DOHH2 (cell line): ENCODE measurements around the gene PHLPP1.

ENCODE experiments used
- EZH2phosphoT487 ChIP-seq: fragments of 200-600 bp; sonication (generic); IDR thresholded peaks from 2 replicates; pipeline ENCODE4 v1.6.1; 2017; ENCODE audit warnings: borderline replicate concordance, mild to moderate bottlenecking, antibody characterized with exemption, low read length, moderate library complexity, mixed read lengths
- TF ChIP-seq, protein P1 (sequence below): fragments of 200-600 bp; sonication (generic); IDR thresholded peaks from one replicate; pipeline ENCODE4 v1.5.1; 2014; ENCODE audit warnings: antibody characterized with exemption, mild to moderate bottlenecking, low read depth, low read length; ENCODE audit not compliant: poor library complexity, severe bottlenecking

- TF ChIP-seq, protein P1, sequence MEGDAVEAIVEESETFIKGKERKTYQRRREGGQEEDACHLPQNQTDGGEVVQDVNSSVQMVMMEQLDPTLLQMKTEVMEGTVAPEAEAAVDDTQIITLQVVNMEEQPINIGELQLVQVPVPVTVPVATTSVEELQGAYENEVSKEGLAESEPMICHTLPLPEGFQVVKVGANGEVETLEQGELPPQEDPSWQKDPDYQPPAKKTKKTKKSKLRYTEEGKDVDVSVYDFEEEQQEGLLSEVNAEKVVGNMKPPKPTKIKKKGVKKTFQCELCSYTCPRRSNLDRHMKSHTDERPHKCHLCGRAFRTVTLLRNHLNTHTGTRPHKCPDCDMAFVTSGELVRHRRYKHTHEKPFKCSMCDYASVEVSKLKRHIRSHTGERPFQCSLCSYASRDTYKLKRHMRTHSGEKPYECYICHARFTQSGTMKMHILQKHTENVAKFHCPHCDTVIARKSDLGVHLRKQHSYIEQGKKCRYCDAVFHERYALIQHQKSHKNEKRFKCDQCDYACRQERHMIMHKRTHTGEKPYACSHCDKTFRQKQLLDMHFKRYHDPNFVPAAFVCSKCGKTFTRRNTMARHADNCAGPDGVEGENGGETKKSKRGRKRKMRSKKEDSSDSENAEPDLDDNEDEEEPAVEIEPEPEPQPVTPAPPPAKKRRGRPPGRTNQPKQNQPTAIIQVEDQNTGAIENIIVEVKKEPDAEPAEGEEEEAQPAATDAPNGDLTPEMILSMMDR: no peak
- no peak for TF ChIP-seq EZH2phosphoT487
These were observed 3.6 kb upstream of the PHLPP1 start for GRCh38 chr18:62711781-62712180.
